H1 (cell line): ENCODE data around the gene MPST. TPM values are rescaled to one million over a fixed set of nuclear protein-coding genes. Genes with fewer than 3 reads are reported as not detected.

Source experiments
- FOSL1 ChIP-seq: IDR thresholded peaks from 2 replicates; pipeline ENCODE4 v1.6.1; 2011; ENCODE audit warnings: mild to moderate bottlenecking, low read depth, low read length, moderate library complexity; ENCODE audit not compliant: insufficient read depth
- RAD21 ChIP-seq, 2 experiments: IDR thresholded peaks in 1 of 2; conservative IDR thresholded peaks in 1 of 2; 2 replicates each; pipeline ENCODE4 v1.6.1; 2011; ENCODE audit warnings: low read depth in 2 of 2, low read length in 2 of 2, improper control_type of control experiment in 1 of 2, inconsistent platforms in 1 of 2, mild to moderate bottlenecking in 1 of 2, moderate library complexity in 1 of 2
- polyA plus RNA-seq, 7 experiments: library from polyadenylated mRNA; depleted of rRNA in 3 of 7; stranded (reverse) in 5 of 7; unstranded in 2 of 7; fragments of >200 nt in 5 of 7; fragments of 200-250 nt in 2 of 7; gene quantifications; 1 replicate in 5 of 7; 2 replicates in 1 of 7; 4 replicates in 1 of 7; pipeline versions ENCODE4 v1.2.1 to v1.2.3, GENCODE V29; 2011 to 2013; ENCODE audit warnings: missing spikeins in 2 of 7, mixed read lengths in 2 of 7
- total RNA-seq: library from RNA; stranded (reverse); fragmentation: NEBNext Ultra II Directional; extraction: Animal tissue kit (Norgen Biotek cat#: 25700); gene quantifications from 2 replicates; pipeline ENCODE4 v1.2.1, GENCODE V29; 2021
- TF ChIP-seq, protein P1 (sequence below): fragments of 300-600 bp; sonication (generic); IDR thresholded peaks from 2 replicates; pipeline ENCODE4 v1.7.1; 2012; ENCODE audit warnings: low read length, moderate library complexity, mild to moderate bottlenecking, inconsistent platforms; ENCODE audit not compliant: insufficient replicate concordance

Gene MPST
- total and polyA plus RNA-seq, 2 of the 8 experiments (the other 6 are each of a cell fraction or from before 2014, with no cell fraction given) = 86.0 to 124 TPM

DNA sequence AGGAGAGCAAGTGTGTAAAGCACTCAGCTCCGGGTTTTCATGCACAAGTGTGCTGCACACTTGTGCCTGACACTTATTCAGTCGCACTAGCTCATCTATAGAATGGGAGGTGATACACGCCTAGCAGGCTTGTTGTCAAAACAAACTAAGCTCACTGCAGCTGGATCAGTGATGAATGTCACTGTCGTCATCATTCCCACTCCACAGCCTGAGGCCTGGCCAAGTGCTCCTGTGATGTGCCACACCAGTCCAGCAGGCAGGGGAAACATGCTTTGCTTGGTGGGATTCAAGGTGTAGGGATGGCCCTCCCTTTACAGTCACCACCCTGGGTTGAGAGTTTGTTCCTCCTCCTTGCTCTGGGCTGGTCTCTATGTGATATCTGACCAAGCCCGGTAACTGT is 6.8 kb downstream of the MPST start (continued):
- TF ChIP-seq, protein P1, sequence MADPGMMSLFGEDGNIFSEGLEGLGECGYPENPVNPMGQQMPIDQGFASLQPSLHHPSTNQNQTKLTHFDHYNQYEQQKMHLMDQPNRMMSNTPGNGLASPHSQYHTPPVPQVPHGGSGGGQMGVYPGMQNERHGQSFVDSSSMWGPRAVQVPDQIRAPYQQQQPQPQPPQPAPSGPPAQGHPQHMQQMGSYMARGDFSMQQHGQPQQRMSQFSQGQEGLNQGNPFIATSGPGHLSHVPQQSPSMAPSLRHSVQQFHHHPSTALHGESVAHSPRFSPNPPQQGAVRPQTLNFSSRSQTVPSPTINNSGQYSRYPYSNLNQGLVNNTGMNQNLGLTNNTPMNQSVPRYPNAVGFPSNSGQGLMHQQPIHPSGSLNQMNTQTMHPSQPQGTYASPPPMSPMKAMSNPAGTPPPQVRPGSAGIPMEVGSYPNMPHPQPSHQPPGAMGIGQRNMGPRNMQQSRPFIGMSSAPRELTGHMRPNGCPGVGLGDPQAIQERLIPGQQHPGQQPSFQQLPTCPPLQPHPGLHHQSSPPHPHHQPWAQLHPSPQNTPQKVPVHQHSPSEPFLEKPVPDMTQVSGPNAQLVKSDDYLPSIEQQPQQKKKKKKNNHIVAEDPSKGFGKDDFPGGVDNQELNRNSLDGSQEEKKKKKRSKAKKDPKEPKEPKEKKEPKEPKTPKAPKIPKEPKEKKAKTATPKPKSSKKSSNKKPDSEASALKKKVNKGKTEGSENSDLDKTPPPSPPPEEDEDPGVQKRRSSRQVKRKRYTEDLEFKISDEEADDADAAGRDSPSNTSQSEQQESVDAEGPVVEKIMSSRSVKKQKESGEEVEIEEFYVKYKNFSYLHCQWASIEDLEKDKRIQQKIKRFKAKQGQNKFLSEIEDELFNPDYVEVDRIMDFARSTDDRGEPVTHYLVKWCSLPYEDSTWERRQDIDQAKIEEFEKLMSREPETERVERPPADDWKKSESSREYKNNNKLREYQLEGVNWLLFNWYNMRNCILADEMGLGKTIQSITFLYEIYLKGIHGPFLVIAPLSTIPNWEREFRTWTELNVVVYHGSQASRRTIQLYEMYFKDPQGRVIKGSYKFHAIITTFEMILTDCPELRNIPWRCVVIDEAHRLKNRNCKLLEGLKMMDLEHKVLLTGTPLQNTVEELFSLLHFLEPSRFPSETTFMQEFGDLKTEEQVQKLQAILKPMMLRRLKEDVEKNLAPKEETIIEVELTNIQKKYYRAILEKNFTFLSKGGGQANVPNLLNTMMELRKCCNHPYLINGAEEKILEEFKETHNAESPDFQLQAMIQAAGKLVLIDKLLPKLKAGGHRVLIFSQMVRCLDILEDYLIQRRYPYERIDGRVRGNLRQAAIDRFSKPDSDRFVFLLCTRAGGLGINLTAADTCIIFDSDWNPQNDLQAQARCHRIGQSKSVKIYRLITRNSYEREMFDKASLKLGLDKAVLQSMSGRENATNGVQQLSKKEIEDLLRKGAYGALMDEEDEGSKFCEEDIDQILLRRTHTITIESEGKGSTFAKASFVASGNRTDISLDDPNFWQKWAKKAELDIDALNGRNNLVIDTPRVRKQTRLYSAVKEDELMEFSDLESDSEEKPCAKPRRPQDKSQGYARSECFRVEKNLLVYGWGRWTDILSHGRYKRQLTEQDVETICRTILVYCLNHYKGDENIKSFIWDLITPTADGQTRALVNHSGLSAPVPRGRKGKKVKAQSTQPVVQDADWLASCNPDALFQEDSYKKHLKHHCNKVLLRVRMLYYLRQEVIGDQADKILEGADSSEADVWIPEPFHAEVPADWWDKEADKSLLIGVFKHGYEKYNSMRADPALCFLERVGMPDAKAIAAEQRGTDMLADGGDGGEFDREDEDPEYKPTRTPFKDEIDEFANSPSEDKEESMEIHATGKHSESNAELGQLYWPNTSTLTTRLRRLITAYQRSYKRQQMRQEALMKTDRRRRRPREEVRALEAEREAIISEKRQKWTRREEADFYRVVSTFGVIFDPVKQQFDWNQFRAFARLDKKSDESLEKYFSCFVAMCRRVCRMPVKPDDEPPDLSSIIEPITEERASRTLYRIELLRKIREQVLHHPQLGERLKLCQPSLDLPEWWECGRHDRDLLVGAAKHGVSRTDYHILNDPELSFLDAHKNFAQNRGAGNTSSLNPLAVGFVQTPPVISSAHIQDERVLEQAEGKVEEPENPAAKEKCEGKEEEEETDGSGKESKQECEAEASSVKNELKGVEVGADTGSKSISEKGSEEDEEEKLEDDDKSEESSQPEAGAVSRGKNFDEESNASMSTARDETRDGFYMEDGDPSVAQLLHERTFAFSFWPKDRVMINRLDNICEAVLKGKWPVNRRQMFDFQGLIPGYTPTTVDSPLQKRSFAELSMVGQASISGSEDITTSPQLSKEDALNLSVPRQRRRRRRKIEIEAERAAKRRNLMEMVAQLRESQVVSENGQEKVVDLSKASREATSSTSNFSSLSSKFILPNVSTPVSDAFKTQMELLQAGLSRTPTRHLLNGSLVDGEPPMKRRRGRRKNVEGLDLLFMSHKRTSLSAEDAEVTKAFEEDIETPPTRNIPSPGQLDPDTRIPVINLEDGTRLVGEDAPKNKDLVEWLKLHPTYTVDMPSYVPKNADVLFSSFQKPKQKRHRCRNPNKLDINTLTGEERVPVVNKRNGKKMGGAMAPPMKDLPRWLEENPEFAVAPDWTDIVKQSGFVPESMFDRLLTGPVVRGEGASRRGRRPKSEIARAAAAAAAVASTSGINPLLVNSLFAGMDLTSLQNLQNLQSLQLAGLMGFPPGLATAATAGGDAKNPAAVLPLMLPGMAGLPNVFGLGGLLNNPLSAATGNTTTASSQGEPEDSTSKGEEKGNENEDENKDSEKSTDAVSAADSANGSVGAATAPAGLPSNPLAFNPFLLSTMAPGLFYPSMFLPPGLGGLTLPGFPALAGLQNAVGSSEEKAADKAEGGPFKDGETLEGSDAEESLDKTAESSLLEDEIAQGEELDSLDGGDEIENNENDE = no peak
- TF ChIP-seq FOSL1 (no peak), RAD21 (IDR thresholded peaks at IDR 0.05 in 1 of 2, conservative IDR thresholded peaks at IDR 0.05 in 1 of 2; ENCODE audit: low read depth in 2 of 2, low read length in 2 of 2) (no peak)
